GM21576 (cell line): ENCODE data around the gene MAVS.
"Not testable (repeated sequence)": the region's sequence is repeated elsewhere in the genome, so short reads cannot be mapped to it uniquely, and the experiment has no call there.

Source experiments
- ATAC-seq: cut with Tn5 transposase; IDR thresholded peaks from one replicate; pipeline ENCODE4 v1.9.1; 2021; ENCODE audit warnings: mild to moderate bottlenecking, moderate library complexity; ENCODE audit not compliant: unreplicated experiment

Gene MAVS

DNA sequence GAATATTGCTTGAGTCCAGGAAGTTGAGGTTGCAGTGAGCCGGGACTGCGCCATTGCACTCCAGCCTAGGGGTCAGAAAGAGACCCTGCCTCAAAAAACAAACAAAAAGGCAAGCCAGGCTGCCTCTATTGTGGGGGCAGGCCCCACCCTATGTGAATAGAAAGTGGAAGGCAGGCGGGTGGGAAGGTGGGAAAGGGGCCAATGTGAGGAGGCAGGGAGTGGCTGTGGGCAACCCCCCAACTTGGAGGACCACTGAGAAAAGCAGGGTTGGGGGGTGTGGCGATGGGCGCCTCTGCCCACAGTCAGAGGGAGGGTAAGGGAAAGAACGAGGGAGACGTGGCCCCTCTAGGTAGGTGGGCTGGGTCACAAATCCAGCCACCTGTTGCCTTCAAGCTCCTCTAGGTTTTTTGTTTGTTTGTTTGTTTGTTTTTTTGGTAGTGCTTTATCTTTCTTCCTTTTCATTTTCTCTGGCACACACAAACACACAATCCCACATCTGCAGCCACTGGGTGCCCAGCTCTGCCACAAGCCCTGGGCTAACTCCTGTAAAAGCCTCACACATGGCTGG, 31.6 kb upstream of the MAVS start:
- ATAC-seq = no peak

GRCh38 chr20:3815703-3816315, 30.8 kb upstream of the MAVS start:
- ATAC-seq = no peak

- no peak for ATAC-seq
Observed at GRCh38 chr20:3818155-3819151, 28.2 kb upstream of the MAVS start.

DNA sequence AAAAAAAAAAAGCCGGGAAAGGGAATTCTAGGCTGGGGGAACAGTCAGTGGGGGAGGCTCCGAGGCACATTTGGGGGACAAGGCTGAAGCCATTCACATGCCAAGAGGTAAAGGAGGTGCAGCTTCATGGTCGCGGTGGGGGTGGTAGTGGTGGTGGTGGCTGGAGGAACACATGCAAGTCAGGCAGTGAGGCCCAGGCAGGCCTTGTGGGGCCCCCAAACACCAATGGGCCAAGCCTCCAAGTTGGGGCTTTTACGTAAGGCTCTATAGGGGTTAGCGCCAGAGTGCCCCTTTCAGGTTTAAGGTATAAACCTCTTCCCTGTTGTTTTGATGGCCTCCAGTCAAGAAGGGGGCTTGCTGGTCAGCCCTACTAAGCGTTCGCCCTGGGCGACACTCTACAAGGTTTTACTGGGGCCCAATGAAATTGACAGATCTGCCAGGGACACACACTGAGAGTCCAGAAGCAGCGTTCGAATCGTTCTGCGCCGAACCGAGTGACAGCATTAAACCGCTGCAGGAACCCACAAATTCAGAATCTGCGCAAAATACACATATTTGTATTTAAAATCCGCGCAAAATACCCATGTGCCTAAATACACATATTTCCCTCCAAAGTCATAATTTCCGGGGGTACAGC, 27.1 kb upstream of the MAVS start:
- no peak for ATAC-seq

- peak; percentile 75 for ATAC-seq
Observed at GRCh38 chr20:3820048-3820900, 26.4 kb upstream of the MAVS start, which contains the start of gene AP5S1. AP5S1 (plus strand) TSS chr20:3820547; CDS start chr20:3822118, 1,571 bp downstream.

DNA sequence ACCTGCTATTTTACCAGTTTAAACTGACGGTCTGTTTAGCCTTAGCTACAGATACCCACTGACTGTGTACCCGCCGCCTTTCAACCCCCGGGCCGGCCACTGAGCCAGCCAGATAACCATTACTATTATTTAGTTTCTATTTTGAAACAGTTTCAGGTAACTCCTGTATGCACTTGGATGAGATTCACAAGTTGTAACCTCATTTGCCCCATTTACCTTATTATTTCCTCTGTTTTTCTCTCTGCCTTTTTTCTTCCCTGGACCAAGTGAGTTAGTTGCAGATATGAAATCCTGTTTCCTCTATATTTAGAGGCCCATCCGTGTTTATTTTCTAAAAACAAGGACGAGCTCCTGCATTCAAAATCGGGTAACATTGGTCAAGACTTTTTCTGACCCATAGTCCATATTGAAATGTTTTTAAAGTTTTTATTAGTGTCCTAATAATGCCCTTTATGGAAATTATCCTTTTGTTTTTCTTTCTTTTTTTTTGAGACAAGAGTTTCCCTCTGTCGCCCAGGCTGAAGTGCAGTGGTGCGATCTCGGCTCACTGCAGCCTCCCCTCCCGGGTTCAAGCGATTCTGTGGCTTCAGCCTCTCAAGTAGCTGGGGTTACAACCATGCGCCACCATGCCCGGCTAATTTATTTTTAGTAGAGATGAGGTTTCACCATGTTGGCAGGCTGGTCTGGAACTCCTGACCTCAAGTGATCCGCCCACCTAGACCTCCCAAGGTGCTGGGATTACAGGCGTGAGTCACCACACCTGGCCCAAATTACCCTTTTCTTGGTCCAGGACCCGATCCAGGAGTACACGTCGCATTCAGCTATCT, 25.5 kb upstream of the MAVS start:
- ATAC-seq = no peak

- ATAC-seq = no peak
Observed at GRCh38 chr20:3821996-3822395, 24.6 kb upstream of the MAVS start.

- no peak for ATAC-seq
Observed at GRCh38 chr20:3823881-3824280, 22.8 kb upstream of the MAVS start.

DNA sequence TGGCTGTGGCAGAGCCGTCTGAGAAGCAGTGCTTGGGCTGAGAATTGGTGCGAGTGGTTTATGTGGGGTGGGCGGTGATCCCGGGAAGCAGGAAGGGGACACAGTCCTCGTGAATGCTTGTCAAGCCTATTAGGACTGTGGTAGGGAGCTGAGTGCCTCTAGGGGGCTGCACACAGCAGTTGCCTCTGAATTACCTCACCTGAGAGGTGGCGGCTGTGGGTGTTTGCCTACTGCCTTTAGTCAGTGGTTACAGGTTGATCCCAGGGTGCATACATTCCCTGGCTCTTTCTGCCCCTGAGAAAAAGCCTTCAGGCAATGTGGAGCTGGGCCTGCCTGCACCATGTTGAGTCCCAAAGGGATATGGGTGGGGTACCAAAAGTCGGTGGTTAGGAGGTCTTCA, 21.1 kb upstream of the MAVS start:
- no peak for ATAC-seq

DNA sequence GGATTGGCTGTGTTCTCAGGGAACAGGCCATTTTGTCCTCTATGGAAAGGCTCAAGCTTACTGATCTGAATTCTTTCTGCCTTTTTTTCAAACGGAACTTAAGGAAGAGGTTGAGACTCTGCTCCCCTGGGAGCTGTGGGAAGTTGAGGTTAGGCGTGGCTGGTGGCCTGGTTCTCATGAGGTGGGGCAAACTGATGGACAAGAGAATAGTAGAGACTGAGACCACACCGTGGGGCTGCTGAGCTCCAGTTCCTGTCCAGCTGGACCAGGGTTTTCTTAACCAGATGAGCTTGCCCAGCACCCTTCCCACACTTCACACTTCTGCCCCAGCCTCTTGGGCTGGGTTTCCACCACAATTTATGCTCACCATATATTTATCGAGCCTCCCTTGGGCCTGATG, 20.2 kb upstream of the MAVS start:
- no peak for ATAC-seq

DNA sequence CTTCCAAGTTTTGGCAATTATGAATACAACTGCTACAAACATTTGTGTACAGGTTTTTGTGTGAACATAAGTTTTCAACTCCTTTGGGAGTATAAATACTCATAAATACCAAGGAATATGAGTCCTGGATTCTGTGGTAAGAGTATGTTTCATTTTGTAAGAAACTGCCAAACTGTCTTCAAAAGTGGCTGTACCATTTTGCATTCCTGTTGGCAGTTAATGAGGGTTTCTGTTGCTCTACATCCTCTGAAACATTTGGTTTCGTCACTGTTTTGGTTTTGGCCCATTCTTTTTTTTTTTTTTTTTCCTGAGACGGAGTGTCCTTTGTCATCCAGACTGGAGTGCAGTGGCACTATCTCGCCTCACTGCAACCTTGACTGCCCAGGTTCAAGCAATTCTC, 17.8 kb upstream of the MAVS start:
- ATAC-seq = no peak

DNA sequence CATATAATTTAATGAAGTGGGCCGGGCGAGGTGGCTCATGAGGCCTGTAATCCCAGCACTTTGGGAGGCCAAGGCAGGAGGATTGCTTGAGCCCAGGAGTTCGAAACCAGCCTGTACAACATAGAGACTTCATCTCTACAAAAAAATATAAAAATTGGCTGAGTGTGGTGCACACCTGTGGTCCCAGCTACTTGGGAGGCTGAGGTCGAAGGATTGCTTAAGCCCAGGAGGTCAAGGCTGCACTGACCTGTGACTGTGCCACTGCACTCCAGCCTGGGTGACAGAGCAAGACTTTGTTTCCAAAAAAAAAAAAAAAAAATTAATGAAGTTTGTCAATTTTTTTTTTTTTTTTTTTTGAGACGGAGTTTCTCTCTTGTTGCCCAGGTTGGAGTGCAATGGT, 16.7 kb upstream of the MAVS start:
- not testable (repeated sequence) for ATAC-seq

DNA sequence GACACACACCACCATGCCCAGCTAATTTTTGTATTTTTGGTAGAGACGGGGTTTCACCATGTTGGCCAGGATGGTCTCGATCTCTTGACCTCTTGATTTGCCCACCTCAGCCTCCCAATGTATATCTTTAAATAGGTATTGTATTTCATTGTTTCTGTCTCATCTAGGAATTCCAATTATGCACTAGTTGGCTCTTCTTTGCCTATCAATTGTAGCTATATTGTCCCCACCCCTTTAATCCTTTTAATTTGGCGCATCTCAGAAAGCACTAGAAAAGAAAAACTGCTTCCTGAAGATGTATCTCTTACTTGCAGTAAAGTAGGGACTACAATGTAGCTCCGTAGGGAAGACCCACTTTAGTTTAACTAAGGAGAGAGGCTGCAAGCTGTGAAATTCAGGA, 10.5 kb upstream of the MAVS start:
- ATAC-seq = no peak

DNA sequence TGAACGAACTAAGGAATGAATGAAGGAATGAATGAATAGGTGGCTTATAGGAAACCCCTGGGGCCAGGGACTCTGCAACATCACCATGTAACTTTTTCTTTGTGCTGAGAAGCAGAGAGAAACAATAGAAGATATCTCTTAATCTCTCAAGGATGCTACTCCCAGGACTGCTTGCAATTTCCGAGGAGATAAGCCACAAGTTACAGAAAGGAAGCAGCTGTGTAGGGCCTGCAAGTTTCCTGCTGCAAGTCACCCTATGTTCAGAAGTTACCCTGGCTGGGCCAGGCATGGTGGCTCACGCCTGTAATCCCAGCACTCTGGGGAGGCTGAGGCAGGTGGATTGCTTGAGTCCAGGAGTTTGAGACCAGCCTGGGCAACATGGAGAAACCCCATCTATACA, 7.3 kb upstream of the MAVS start:
- ATAC-seq = no peak

DNA sequence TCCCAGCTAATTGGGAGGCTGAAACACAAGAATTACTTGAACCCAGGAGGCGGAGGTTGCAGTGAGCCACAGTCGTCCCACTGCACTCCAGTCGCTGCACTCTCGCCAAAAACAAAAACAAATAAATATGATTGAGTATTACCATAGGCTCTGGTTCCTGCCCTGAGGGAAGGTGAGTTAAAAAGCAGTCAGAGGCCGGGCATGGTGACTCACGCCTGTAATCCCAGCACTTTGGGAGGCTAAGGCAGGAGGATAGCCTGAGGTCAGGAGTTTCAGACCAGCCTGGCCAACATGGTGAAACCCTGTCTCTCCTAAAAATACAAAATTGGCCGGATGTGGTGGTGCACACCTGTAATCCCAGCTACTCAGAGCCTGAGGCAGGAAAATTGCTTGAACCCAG, 6.4 kb upstream of the MAVS start:
- ATAC-seq = not testable (repeated sequence)

GRCh38 chr20:3842348-3842930, 4.2 kb upstream of the MAVS start:
- ATAC-seq = no peak

DNA sequence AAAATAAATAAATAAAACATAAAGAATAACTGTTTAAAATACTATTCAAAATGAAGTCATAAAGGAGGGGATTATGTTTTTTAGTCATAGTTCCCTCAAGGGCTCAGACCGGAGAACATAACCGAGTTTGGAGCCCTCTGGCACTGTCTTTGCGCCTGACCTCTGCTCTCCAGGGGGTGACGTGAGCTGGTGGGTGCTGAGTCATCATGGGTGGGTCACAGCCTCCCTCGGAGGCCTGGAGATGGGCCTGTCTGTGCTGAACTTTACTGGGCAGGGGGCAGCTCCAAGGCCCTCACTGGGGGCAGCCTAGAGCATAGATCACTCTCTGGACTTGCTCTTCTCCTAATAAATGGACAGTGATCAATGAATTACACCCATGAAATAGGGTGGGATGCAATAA, 3.1 kb upstream of the MAVS start:
- no peak for ATAC-seq

- not testable (repeated sequence) for ATAC-seq
Observed at GRCh38 chr20:3843990-3844619, 2.5 kb upstream of the MAVS start.

DNA sequence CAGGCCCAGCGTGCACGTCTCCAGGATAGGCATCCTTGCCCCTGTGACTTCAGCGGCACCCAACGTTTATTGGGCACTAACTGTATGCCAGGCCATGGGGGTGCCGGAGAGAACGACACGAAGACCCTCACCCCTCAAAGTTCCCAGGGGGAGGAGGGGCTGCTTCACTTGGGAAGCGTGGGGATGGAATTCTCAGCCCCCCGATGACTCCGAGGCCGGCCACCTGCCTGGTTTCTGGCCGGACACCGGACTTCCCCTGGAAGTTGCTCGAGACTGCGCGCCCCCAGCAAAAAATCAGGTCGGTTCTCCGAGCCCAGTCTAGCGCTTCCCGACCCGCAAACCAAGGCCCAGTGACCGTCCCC, 275 bp upstream of the MAVS start:
- ATAC-seq = no peak
